Thymus (tissue), 11 donors: ENCODE data around the gene ARHGAP9. TPM values are rescaled to one million over a fixed set of nuclear protein-coding genes. Genes with fewer than 3 reads are reported as not detected.

Experiments used
- DNase-seq, 9 donors: peaks; one replicate each; pipeline ENCODE4 v3.0.0-alpha.2; 2013; ENCODE audit warnings: low spot score in 9 of 9, low read depth in 6 of 9, missing footprints in 1 of 9
- H3K27ac ChIP-seq, 2 donors: one replicate each; pipeline ENCODE4 v1.5.1; 2013; ENCODE audit warnings: control low read depth in 1 of 2, low read depth in 1 of 2, low read length in 1 of 2, mild to moderate bottlenecking in 1 of 2, moderate library complexity in 1 of 2
- H3K27me3 ChIP-seq, 2 donors: one replicate each; pipeline ENCODE4 v1.5.1; 2013; ENCODE audit warnings: low read length in 1 of 2; ENCODE audit not compliant: control insufficient read depth in 2 of 2, insufficient read depth in 1 of 2
- H3K36me3 ChIP-seq, 2 donors: one replicate each; pipeline ENCODE4 v1.5.1; 2013; ENCODE audit warnings: low read length in 1 of 2, mild to moderate bottlenecking in 1 of 2, moderate library complexity in 1 of 2; ENCODE audit not compliant: control insufficient read depth in 2 of 2, insufficient read depth in 2 of 2
- H3K4me1 ChIP-seq, 2 donors: one replicate each; pipeline ENCODE4 v1.5.1; 2013; ENCODE audit warnings: low read length in 2 of 2; ENCODE audit not compliant: control insufficient read depth in 2 of 2, insufficient read depth in 2 of 2
- H3K4me3 ChIP-seq, 2 donors: one replicate each; pipeline ENCODE4 v1.5.1; 2013; ENCODE audit warnings: low read length in 2 of 2, control low read depth in 1 of 2, mild to moderate bottlenecking in 1 of 2
- H3K9me3 ChIP-seq, 2 donors: one replicate each; pipeline ENCODE4 v1.5.1; 2013; ENCODE audit warnings: low read length in 1 of 2, mild to moderate bottlenecking in 1 of 2; ENCODE audit not compliant: control insufficient read depth in 2 of 2, insufficient read depth in 1 of 2
- WGBS: extraction: QIAGEN DNeasy Blood & Tissue Kit; methylation state at CpG from one replicate; pipeline ENCODE4 v1.1.7; 2013; 5-methylcytosine and 5-hydroxymethylcytosine counted together
- polyA plus RNA-seq: library from polyadenylated mRNA; stranded (reverse); fragments of 200-250 nt; gene quantifications from one replicate; pipeline ENCODE4 v1.2.3, GENCODE V29; 2013
- total RNA-seq: library from RNA; stranded (reverse); fragments of 120-200 nt; gene quantifications from one replicate; pipeline ENCODE4 v1.2.4, GENCODE V29; 2013
- donor health status: healthy.

Gene ARHGAP9
- total and polyA plus RNA-seq, 2 donors, result 71.1 to 165 TPM

GRCh38 chr12:57471661-57472060 is 8.0 kb downstream of the ARHGAP9 start:
- H3K36me3 ChIP-seq, result peaks cover 68 to 74% of the 10 kb centered on the region in 2 donors
- no peaks in the 10 kb centered on the region for H3K9me3 ChIP-seq
- 98% methylated on average over 3 of the region's 3 CpGs for WGBS
- no peak for DNase-seq
- H3K4me3 ChIP-seq, result no peak overlapping the region
- peaks cover 10 to 20% of the 10 kb centered on the region in 2 donors for H3K4me1 ChIP-seq
- peaks cover 0 to 16% of the 10 kb centered on the region in 2 donors for H3K27me3 ChIP-seq
- H3K27ac ChIP-seq, result no peak overlapping the region

DNA sequence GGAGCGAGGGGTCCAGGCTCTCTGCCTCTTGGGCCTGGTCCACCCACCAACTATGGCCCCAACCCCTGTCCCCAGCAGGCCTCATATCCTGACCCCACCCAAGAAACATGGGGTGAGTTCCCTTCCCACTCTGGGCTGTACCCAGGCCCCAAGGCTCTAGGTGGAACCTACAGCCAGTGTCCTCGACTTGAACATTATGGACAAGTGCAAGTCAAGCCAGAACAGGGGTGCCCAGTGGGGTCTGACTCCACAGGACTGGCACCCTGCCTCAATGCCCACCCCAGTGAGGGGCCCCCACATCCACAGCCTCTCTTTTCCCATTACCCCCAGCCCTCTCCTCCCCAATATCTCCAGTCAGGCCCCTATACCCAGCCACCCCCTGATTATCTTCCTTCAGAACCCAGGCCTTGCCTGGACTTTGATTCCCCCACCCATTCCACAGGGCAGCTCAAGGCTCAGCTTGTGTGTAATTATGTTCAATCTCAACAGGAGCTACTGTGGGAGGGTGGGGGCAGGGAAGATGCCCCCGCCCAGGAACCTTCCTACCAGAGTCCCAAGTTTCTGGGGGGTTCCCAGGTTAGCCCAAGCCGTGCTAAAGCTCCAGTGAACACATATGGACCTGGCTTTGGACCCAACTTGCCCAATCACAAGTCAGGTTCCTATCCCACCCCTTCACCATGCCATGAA is 8.6 kb downstream of the ARHGAP9 start:
- no peak overlapping the region for H3K27ac ChIP-seq
- peaks cover 68 to 74% of the 10 kb centered on the region in 2 donors for H3K36me3 ChIP-seq
- WGBS, result 94% methylated on average over 4 of the region's 4 CpGs
- DNase-seq, result no peak
- no peaks in the 10 kb centered on the region for H3K9me3 ChIP-seq
- no peak overlapping the region for H3K4me3 ChIP-seq
- peaks cover 8 to 14% of the 10 kb centered on the region in 2 donors for H3K4me1 ChIP-seq
- peaks cover 0 to 15% of the 10 kb centered on the region in 2 donors for H3K27me3 ChIP-seq

- 98% methylated on average over 14 of the region's 14 CpGs for WGBS
- no peak overlapping the region for H3K27ac ChIP-seq
Observed at GRCh38 chr12:57470286-57470969, 9.2 kb downstream of the ARHGAP9 start.

DNA sequence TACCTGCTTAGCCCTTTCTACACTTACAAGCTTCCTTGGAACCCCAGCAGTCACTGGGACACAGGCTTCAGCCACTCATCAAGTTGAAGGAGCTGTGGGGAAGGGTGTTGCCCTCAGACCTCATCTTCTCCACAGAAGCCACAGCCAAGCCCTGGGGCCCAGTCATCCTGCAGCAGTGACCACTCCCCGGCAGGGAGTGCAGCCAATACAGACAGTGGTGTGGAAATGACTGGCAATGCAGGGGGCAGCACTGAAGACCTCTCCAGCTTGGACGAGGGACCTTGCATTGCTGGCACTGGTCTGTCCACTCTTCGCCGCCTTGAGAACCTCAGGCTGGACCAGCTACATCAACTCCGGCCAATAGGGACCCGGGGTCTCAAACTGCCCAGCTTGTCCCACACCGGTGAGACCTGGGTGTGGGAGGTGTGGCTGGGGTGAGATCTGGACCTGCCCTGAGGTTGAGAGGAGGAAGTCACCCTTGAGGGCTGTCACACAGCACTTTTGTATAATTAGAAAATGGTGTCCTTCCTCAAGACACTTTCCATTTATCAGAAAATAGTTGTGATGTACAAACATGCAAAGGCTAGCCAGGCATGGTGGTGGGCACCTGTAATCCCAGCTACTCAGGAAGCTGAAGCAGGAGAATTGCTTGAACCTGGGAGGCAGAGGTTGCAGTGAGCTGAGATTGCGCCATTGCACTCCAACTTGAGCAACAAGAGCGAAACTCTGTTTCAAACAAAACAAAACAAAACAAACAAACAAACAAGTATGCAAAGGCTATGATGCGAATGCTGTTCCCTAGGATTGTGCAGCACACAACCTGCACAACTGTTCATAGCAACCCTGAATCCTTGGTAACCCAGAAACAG is 10.1 kb downstream of the ARHGAP9 start:
- Histone ChIP-seq H3K4me3 (no peak overlapping the region), H3K4me1 (no peaks in the 10 kb centered on the region), H3K27me3 (peaks cover 0 to 7% of the 10 kb centered on the region in 2 donors), H3K27ac (no peak overlapping the region), H3K9me3 (no peaks in the 10 kb centered on the region), H3K36me3 (peaks cover 55 to 62% of the 10 kb centered on the region in 2 donors)
- 98% methylated on average over 10 of the region's 10 CpGs for WGBS
- DNase-seq, result no peak

More at GRCh38 chr12:57470286-57470969, 9.2 kb downstream of the ARHGAP9 start:
- peaks cover 4 to 7% of the 10 kb centered on the region in 2 donors for H3K4me1 ChIP-seq
- H3K36me3 ChIP-seq, result peaks cover 64 to 71% of the 10 kb centered on the region in 2 donors
- no peaks in the 10 kb centered on the region for H3K9me3 ChIP-seq
- no peak overlapping the region for H3K4me3 ChIP-seq
- H3K27me3 ChIP-seq, result peaks cover 0 to 10% of the 10 kb centered on the region in 2 donors
- DNase-seq, result no peak

DNA sequence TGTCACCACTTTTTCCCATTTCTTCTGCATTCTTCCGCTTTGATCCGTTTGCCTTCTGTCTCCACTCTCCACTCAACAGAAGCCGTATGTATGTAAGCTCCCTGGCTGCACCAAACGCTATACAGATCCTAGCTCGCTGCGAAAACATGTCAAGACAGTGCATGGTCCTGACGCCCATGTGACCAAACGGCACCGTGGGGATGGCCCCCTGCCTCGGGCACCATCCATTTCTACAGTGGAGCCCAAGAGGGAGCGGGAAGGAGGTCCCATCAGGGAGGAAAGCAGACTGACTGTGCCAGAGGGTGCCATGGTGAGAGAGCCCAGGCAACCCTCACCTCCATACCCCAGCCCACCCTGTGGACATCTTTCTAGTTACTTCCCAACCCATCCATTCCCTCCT is 11.8 kb downstream of the ARHGAP9 start:
- H3K27ac ChIP-seq, result no peak overlapping the region

GRCh38 chr12:57467212-57467874 is 12.3 kb downstream of the ARHGAP9 start:
- DNase-seq, result no peak
- H3K4me3 ChIP-seq, result no peak overlapping the region
- peaks cover 0 to 12% of the 10 kb centered on the region in 2 donors for H3K27me3 ChIP-seq
- 94% methylated on average over 12 of the region's 12 CpGs for WGBS
- H3K9me3 ChIP-seq, result no peaks in the 10 kb centered on the region
- H3K27ac ChIP-seq, result no peak overlapping the region
- H3K4me1 ChIP-seq, result peaks cover 0 to 8% of the 10 kb centered on the region in 2 donors
- peaks cover 38 to 43% of the 10 kb centered on the region in 2 donors for H3K36me3 ChIP-seq

More for the DNA sequence above, 11.8 kb downstream of the ARHGAP9 start:
- peaks cover 0 to 12% of the 10 kb centered on the region in 2 donors for H3K27me3 ChIP-seq
- WGBS, result 96% methylated on average over 11 of the region's 11 CpGs
- H3K4me3 ChIP-seq, result no peak overlapping the region
- no peak for DNase-seq
- H3K9me3 ChIP-seq, result no peaks in the 10 kb centered on the region
- H3K4me1 ChIP-seq, result peaks cover 0 to 2% of the 10 kb centered on the region in 2 donors
- H3K36me3 ChIP-seq, result peaks cover 42 to 49% of the 10 kb centered on the region in 2 donors

DNA sequence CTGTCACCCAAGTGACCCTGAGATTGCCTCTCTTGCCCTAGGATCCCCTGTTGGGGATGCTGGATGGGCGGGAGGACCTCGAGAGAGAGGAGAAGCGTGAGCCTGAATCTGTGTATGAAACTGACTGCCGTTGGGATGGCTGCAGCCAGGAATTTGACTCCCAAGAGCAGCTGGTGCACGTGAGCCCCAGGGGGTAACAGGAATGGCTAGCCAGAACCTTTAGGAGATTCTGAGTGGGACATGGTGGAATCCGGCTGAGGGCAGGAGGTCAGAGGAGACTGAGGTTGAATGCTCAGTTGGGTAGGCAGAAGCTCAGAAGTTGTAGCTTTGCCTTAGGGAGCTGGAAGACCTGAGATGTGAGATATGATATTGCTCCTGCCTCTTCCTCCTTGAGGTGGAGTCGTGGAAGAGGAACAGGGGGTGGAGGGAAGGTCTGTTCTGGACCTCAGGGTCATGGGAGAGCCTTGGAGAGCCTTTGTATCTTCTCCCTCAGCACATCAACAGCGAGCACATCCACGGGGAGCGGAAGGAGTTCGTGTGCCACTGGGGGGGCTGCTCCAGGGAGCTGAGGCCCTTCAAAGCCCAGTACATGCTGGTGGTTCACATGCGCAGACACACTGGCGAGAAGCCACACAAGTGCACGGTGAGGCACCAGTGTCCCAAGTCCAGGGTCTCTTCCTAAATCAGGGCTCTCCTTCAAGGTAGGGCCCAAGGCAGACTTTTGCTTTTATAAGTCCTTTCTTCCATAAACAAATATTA is 13.7 kb downstream of the ARHGAP9 start:
- WGBS, result 81% methylated on average over 14 of the region's 14 CpGs
- Histone ChIP-seq H3K4me1 (peaks cover 6 to 22% of the 10 kb centered on the region in 2 donors), H3K9me3 (no peaks in the 10 kb centered on the region), H3K36me3 (peaks cover 24 to 29% of the 10 kb centered on the region in 2 donors), H3K27me3 (peaks cover 8 to 26% of the 10 kb centered on the region in 2 donors), H3K27ac (no peak overlapping the region), H3K4me3 (no peak overlapping the region)
- DNase-seq, result no peak
